ENCODE results near the gene KCNN4.
A peak's percentile ranks its signal among the peaks of the same experiment; 100 is the strongest.
"Not testable (repeated sequence)": the region's sequence is repeated elsewhere in the genome, so short reads cannot be mapped to it uniquely, and the experiment has no call there.

The KCNN4 gene

GRCh38 chr19:43820098-43820883, 39.5 kb upstream of the KCNN4 start:
- no peak overlapping the region for H3K27ac ChIP-seq (ENCODE audit: poor library complexity, severe bottlenecking)
- peak overlapping the region; percentile 21 for H3K4me3 ChIP-seq (ENCODE audit: severe bottlenecking)
- H3K4me1 ChIP-seq (ENCODE audit: insufficient read depth, poor library complexity, severe bottlenecking): no peaks in the 10 kb centered on the region
- H3K27me3 ChIP-seq (ENCODE audit: insufficient read depth, poor library complexity, severe bottlenecking): no peaks in the 10 kb centered on the region
- H3K9me3 ChIP-seq (ENCODE audit: severe bottlenecking): peaks cover 2% of the 10 kb centered on the region
- no peaks in the 10 kb centered on the region for H3K36me3 ChIP-seq (ENCODE audit: low read depth)
- DNase-seq (ENCODE audit: low spot score): no peak
- peak; percentile 63 for ATAC-seq (ENCODE audit: low read depth)
- no peak for TF ChIP-seq CTCF (IDR thresholded peaks at IDR 0.05; ENCODE audit: poor library complexity, severe bottlenecking)

DNA sequence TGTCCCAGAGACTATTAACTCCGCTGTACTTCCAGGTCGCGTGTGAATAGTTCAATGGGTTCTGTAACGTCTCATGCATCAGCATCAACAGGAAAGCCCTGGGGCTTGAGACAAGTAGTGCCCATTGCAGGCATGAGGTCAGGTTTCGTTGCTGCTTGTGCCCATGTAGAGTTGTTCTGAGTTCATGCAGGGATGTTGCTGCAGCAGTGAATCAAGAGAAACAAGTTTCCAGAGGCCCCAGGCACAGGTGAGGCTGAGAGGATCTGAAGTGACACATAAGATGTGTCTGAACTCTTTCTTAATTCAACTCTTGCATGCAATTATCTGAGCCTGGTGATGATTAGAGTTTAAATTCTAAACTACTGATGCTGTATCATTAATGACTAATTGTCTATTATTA, 37.7 kb upstream of the KCNN4 start:
- ATAC-seq (ENCODE audit: low read depth) (no peak), DNase-seq (ENCODE audit: low spot score) (no peak)
- Histone ChIP-seq H3K27ac (ENCODE audit: poor library complexity, severe bottlenecking) (no peak overlapping the region), H3K27me3 (ENCODE audit: insufficient read depth, poor library complexity, severe bottlenecking) (no peaks in the 10 kb centered on the region), H3K9me3 (ENCODE audit: severe bottlenecking) (peaks cover 2% of the 10 kb centered on the region), H3K4me1 (ENCODE audit: insufficient read depth, poor library complexity, severe bottlenecking) (no peaks in the 10 kb centered on the region), H3K36me3 (ENCODE audit: low read depth) (no peaks in the 10 kb centered on the region), H3K4me3 (ENCODE audit: severe bottlenecking) (no peak overlapping the region)
- no peak for TF ChIP-seq CTCF (IDR thresholded peaks at IDR 0.05; ENCODE audit: poor library complexity, severe bottlenecking)

- not testable (repeated sequence) for H3K27me3 ChIP-seq (ENCODE audit: insufficient read depth, poor library complexity, severe bottlenecking); DNase-seq (ENCODE audit: low spot score)
Observed at GRCh38 chr19:43817454-43817853, 36.7 kb upstream of the KCNN4 start.

GRCh38 chr19:43814663-43815352, 34.0 kb upstream of the KCNN4 start:
- TF ChIP-seq CTCF (IDR thresholded peaks at IDR 0.05; ENCODE audit: poor library complexity, severe bottlenecking): no peak
- no peak overlapping the region for H3K27ac ChIP-seq (ENCODE audit: poor library complexity, severe bottlenecking)
- H3K4me3 ChIP-seq (ENCODE audit: severe bottlenecking): no peak overlapping the region
- H3K4me1 ChIP-seq (ENCODE audit: insufficient read depth, poor library complexity, severe bottlenecking): no peaks in the 10 kb centered on the region
- peak; percentile 41; the same call in 1 of the 3 replicates for ATAC-seq (ENCODE audit: low read depth)
- H3K36me3 ChIP-seq (ENCODE audit: low read depth): no peaks in the 10 kb centered on the region
- DNase-seq (ENCODE audit: low spot score): no peak
- no peaks in the 10 kb centered on the region for H3K27me3 ChIP-seq (ENCODE audit: insufficient read depth, poor library complexity, severe bottlenecking)
- no peaks in the 10 kb centered on the region for H3K9me3 ChIP-seq (ENCODE audit: severe bottlenecking)

More at GRCh38 chr19:43817454-43817853, 36.7 kb upstream of the KCNN4 start:
- ATAC-seq (ENCODE audit: low read depth); H3K4me1 ChIP-seq (ENCODE audit: insufficient read depth, poor library complexity, severe bottlenecking); H3K4me3 ChIP-seq (ENCODE audit: severe bottlenecking); H3K36me3 ChIP-seq (ENCODE audit: low read depth); H3K9me3 ChIP-seq (ENCODE audit: severe bottlenecking); H3K27ac ChIP-seq (ENCODE audit: poor library complexity, severe bottlenecking): not testable (repeated sequence)

DNA sequence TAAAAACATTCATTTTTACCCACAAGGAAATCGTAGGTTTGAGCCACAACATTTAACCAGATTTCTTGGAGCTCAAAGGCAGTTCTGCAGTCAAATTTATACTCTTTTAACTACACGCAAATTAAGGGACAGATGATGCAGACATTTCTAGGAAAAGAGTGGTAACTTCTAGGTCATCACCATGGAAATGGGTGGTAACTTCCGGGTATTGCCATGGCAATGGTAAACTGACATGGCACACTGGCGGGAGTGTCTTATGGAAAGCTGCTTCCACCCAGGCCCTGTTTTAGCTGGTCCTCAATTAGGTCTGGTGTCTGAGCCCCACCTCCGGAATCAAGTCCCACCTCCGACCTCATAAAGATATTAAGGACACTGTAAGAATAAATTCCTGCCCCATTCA, 31.9 kb upstream of the KCNN4 start:
- no peaks in the 10 kb centered on the region for H3K9me3 ChIP-seq (ENCODE audit: severe bottlenecking)
- H3K27ac ChIP-seq (ENCODE audit: poor library complexity, severe bottlenecking): no peak overlapping the region
- TF ChIP-seq CTCF (IDR thresholded peaks at IDR 0.05; ENCODE audit: poor library complexity, severe bottlenecking): no peak
- DNase-seq (ENCODE audit: low spot score) (no peak), ATAC-seq (ENCODE audit: low read depth) (no peak)
- H3K36me3 ChIP-seq (ENCODE audit: low read depth): no peaks in the 10 kb centered on the region
- no peaks in the 10 kb centered on the region for H3K4me1 ChIP-seq (ENCODE audit: insufficient read depth, poor library complexity, severe bottlenecking)
- H3K27me3 ChIP-seq (ENCODE audit: insufficient read depth, poor library complexity, severe bottlenecking): no peaks in the 10 kb centered on the region
- H3K4me3 ChIP-seq (ENCODE audit: severe bottlenecking): no peak overlapping the region
